Measurements from ENCODE around the gene ZSCAN23. TPM values are rescaled to one million over a fixed set of nuclear protein-coding genes. Genes with fewer than 3 reads are reported as not detected.

Gene ZSCAN23
- total RNA-seq, 1 experiment from 2014 or later, result 0.81 TPM

GRCh38 chr6:28393912-28394662 lies 49.2 kb downstream of the ZSCAN23 start:
- DNase-seq (ENCODE audit: low spot score), result peak; percentile 44
- in situ Hi-C loops (cut with HindIII; ENCODE audit: low sequenced_read_pairs), result no loop called here

GRCh38 chr6:28390688-28391087 lies 52.6 kb downstream of the ZSCAN23 start:
- in situ Hi-C loops (cut with HindIII; ENCODE audit: low sequenced_read_pairs), result no loop called here
- no peak for DNase-seq (ENCODE audit: low spot score)

GRCh38 chr6:28384143-28384533 lies 59.2 kb downstream of the ZSCAN23 start:
- in situ Hi-C loops (cut with HindIII; ENCODE audit: low sequenced_read_pairs), result no loop called here
- no peak for DNase-seq (ENCODE audit: low spot score)

GRCh38 chr6:28383235-28384142 lies 59.8 kb downstream of the ZSCAN23 start:
- DNase-seq (ENCODE audit: low spot score), result peak; percentile 80
- in situ Hi-C loops (cut with HindIII; ENCODE audit: low sequenced_read_pairs), result no loop called here

Other genes with a start within 250 kb of the ZSCAN23 start
- 7.3 and 10.1 TPM in 2 replicates for gene ZSCAN9, start 218.2 kb downstream of the ZSCAN23 start, total RNA-seq (2014; rRNA removed; shearing (Covaris generic))
- 3.4 and 6.4 TPM in 2 replicates for gene ZKSCAN4, start 191.2 kb downstream of the ZSCAN23 start, total RNA-seq (2014; rRNA removed; shearing (Covaris generic))
- gene NKAPL, start 184.2 kb downstream of the ZSCAN23 start, total RNA-seq (2014; rRNA removed; shearing (Covaris generic)), result not detected in 2 replicates
- 11.1 and 14.3 TPM in 2 replicates for gene ZSCAN26, start 176.3 kb downstream of the ZSCAN23 start, total RNA-seq (2014; rRNA removed; shearing (Covaris generic))
- 8.2 and 10.8 TPM in 2 replicates for gene PGBD1, start 161.9 kb downstream of the ZSCAN23 start, total RNA-seq (2014; rRNA removed; shearing (Covaris generic))
- 6.8 and 10.6 TPM in 2 replicates for gene ZSCAN31, start 107.3 kb downstream of the ZSCAN23 start, total RNA-seq (2014; rRNA removed; shearing (Covaris generic))
- 3.0 and 5.2 TPM in 2 replicates for gene ZKSCAN3, start 93.5 kb downstream of the ZSCAN23 start, total RNA-seq (2014; rRNA removed; shearing (Covaris generic))
- 5.8 and 7.0 TPM in 2 replicates for gene ZSCAN12, start 43.7 kb downstream of the ZSCAN23 start, total RNA-seq (2014; rRNA removed; shearing (Covaris generic))
- gene GPX6, start 72.3 kb upstream of the ZSCAN23 start, total RNA-seq (2014; rRNA removed; shearing (Covaris generic)), result not detected in 2 replicates
- not detected in 2 replicates for gene GPX5, start 82.4 kb upstream of the ZSCAN23 start, total RNA-seq (2014; rRNA removed; shearing (Covaris generic))

Measured in G401 (cell line).